HG03280 (cell line): Measurements from ENCODE around the gene IDH3B.

Experiments
- ATAC-seq: cut with Tn5 transposase; IDR thresholded peaks from one replicate; pipeline ENCODE4 v1.9.1; 2021; ENCODE audit warnings: mild to moderate bottlenecking, moderate library complexity; ENCODE audit not compliant: unreplicated experiment

Gene IDH3B

DNA sequence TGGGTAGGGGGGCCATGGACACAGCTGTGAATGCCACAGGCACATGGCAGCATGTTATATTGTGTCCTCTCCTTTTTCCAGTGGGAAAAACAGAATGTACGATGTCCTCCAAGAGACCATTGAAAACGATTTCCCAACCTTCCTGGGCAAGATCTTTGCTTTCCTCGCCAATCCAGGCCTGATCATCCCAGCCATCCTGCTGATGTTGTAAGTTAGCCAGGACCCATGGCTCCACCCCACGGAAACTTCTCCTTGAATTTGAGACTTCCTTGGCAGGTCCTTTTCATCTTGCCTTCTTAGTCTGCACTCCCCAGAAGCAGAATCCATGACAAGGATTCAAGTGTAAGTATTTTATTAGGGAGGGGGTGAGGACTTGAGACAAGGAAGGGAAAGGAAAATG lies 39.8 kb downstream of the IDH3B start:
- ATAC-seq: no peak

DNA sequence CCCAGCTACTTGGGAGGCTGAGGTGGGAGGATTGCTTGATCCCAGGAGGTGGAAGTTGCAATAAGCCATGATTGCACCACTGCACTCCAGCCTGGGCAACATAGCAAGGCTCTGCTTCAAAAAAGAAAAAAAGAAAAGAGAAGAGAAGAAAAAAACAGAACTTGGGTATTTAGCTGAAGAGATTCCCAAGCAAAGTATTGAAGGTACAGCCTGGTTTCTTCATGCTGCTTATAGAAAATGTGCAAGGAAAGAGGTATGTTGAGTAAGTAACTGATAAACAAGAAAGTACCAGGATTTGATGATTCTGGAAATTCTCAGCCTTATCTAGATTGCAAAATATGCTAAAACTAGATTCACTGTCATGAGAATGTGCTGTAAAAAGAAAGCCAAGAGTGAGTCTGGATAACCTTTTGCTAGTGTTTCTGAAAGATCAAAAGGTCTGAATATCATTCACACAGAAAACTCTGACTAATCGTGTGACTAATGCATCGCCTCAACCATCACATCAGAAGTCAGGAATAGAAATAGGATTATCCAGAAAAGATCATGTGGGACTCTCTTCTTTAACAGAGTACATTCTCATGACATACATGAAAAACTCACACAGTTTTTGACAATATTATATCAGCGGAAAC lies 43.9 kb downstream of the IDH3B start:
- ATAC-seq: no peak

DNA sequence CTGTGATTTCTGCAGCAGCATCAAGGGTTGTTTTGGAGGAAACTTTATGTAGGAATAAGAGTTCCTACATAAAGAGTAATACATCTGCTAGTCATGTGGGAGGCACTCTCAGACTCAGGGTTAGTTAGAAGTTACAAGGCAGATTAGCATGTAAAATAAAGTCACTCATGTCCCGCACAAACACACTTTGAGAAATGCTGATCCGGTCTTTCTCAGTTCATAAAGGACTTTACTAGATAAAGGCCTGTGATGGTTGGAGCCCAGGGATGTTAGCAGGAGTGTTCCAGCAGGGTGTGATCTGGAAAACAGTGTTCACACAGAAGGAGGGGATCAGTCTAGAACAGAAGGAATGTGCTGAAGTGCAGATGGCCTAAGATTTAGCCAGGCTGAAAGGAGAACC lies 44.7 kb downstream of the IDH3B start:
- ATAC-seq: no peak

DNA sequence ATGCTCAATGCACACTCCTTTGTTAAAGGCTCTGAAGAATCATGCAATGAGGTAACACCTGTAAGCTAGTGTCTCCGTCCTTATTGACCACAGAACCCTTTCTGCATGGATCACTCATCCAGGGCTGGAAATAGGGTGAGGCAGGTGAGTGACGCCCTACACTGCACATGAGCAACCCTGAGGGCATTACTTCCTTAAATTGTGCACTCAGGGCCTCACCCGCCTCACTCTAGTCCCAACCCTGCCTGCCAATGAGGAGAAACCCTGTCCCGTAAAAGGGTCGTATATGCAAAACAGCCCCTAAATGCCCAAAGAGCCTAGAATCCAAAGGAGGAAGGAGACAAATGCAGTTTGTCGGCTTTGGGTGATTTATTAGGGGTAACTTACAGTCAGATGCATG lies 45.2 kb downstream of the IDH3B start:
- ATAC-seq: no peak

DNA sequence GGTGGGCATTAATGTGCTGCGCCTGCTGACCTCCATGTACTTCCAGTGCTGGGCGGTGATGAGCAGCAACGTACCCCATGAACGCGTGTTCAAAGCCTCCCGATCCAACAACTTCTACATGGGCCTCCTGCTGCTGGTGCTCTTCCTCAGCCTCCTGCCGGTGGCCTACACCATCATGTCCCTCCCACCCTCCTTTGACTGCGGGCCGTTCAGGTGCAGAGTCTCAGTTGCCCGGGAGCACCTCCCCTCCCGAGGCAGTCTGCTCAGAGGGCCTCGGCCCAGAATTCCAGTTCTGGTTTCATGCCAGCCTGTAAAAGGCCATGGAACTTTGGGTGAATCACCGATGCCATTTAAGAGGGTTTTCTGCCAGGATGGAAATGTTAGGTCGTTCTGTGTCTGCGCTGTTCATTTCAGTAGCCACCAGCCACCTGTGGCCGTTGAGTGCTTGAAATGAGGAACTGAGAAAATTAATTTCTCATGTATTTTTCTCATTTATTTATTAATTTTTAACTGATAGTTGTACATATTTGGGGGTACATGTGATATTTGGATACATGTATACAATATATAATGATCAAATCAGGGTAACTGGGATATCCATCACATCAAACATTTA lies 46.8 kb downstream of the IDH3B start:
- no peak for ATAC-seq

DNA sequence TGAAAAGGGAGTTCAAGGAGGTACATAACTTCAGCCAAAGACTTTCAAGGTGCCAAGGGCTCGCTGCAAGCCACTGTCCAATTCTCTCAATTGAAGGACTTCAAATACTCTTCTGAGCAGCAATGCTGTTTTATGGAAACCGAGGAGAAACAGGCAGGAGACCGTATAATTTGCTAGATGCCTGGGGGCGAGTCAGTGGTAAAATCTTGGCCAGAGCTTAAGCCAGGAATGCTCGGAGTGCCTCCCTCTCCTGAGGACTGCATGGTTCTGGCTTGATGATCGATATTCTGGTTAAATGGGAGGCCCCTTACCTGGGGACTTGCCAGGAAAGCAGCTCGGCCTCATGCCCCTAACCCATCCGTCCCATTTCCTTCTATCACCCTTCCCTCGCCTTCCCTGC lies 47.4 kb downstream of the IDH3B start:
- ATAC-seq: no peak

DNA sequence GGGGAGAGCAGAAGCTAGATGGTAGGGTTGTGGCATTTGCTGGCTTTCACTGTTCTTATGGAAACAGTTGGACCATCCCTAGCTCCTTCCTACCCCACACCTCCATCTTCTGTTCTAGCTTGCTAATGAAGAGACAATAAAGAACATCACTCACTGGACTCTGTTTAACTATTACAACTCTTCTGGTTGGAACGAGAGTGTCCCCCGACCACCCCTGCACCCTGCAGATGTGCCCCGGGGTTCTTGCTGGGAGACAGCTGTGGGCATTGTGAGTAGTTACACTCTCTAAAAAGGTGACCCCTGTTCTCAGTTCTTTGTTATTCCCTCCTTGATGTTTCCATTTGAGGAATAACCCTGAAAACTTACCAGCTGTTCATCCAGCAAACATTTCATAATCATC lies 51.9 kb downstream of the IDH3B start:
- ATAC-seq: no peak

DNA sequence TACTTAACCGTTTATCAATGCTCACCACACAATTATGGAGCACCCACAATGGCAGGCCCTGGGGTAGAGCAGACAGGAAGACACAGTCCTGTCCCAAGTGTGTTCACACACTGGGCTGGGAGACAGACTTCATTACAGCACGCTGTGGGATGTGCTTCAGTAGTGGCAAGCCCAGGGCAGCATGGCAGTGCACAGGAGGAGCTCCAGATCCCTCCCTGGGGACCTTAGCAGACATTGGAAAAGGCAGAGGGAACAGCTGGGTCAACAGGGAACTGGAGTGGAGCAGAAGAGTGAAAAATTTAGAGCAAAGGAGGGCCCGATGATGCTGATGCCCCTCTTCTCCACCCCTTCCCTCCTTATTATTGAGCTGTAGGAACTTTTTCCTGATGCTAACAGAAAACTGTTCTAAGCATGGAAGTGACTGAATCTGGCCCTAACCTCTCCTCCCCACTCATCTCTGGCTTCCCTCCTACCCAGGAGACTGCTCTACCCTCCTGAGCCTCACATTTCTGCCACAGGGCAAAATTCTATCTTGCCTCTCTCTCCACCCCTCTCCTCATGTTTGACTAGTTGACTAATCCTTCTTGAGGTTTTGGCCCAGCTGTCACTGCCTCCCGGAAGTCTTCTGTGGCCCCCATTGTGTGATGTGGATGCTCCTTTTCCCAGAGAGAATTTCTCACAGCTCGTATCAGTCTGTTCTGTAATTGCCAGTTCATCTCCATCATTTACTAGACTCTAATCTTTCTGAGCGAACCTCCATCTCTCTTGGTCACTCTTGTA lies 52.9 kb downstream of the IDH3B start:
- no peak for ATAC-seq

DNA sequence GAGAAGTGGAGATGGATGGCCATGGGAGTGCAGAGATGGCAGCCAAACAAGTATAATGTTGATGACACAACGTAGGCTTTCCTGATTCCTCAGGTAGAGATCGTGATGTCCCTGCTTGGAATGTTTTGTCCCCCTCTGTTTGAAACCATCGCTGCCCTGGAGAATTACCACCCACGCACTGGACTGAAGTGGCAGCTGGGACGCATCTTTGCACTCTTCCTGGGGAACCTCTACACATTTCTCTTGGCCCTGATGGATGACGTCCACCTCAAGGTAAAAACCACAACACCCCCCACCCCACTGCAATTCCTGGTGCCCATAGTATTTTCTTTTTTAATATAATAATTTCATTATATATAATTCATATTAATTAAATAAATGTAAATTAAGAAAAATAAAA lies 53.7 kb downstream of the IDH3B start:
- ATAC-seq: no peak
